AG09319 (cell line): Measurements from ENCODE around the gene OLA1.

Source experiments
- DNase-seq: peaks from one replicate; pipeline ENCODE4 v3.0.0-alpha.2; 2010; ENCODE audit warnings: low read depth; ENCODE audit errors: extremely low read depth
- CTCF ChIP-seq: IDR thresholded peaks from 2 replicates; pipeline ENCODE4 v1.5.1; 2011; ENCODE audit warnings: low read depth, mild to moderate bottlenecking, inconsistent platforms, low read length, moderate library complexity

Gene OLA1

GRCh38 chr2:174122185-174122584 lies 126.1 kb downstream of the OLA1 start:
- DNase-seq = peak; percentile 30

GRCh38 chr2:174121612-174122011 lies 126.7 kb downstream of the OLA1 start:
- no peak for TF ChIP-seq CTCF
- DNase-seq = no peak

More at GRCh38 chr2:174122185-174122584, 126.1 kb downstream of the OLA1 start:
- TF ChIP-seq CTCF = no peak

- no peak for DNase-seq
- no peak for TF ChIP-seq CTCF
These were observed 127.2 kb downstream of the OLA1 start for GRCh38 chr2:174121175-174121574.

GRCh38 chr2:174120346-174120745 lies 128.0 kb downstream of the OLA1 start:
- TF ChIP-seq CTCF = no peak
- DNase-seq = no peak

- no peak for TF ChIP-seq CTCF
- no peak for DNase-seq
These were observed 130.1 kb downstream of the OLA1 start for GRCh38 chr2:174117951-174118930.

GRCh38 chr2:174112073-174112472 lies 136.3 kb downstream of the OLA1 start:
- DNase-seq = no peak
- no peak for TF ChIP-seq CTCF

GRCh38 chr2:174108579-174108978 lies 139.8 kb downstream of the OLA1 start:
- no peak for DNase-seq
- no peak for TF ChIP-seq CTCF
